SIG-M5 (cell line): ENCODE results near the gene PRUNE1.

ENCODE experiments used
- DNase-seq: peaks from one replicate; lab custom pipeline; 2025; lab: John Stamatoyannopoulos, UW

The PRUNE1 gene

DNA sequence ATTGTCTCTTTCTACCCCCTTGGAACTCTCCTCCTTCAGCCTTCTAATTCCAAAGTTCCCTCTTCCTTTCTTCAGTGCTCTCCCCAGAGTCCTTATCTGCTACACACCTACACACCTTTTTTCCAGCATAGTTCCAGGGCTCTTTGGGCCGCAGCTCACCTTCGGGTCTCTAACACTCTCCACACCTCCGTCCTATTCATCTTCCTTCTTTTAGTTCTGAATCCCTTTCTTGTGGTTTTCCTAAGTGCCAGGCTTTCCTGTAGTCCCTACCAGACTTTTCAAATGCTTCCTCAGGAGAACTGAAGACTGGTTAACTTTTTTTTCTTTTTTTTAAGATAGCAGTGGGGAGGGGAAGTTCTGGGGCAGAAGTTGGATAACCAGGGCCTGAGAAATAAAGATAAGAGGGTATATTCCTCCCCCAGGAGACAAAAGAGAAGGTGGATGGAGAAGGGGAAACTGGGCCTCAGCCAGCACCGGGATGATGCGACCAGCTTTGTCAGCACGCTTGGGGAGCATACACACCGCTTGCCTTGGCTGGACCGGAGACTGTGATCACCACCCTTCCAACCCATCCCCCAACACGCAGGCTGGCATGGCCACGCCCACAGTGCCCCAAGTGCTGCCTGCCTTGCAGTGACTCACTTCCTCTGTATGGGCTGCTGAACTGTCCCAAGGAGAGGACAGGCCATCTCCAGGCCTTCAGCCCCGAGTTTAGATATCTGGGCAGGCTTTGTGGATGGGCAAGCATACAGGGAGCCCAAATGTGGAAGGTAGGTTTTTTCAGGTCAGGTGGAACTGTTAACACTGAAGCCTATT lies 31.2 kb upstream of the PRUNE1 start:
- DNase-seq: no peak

DNA sequence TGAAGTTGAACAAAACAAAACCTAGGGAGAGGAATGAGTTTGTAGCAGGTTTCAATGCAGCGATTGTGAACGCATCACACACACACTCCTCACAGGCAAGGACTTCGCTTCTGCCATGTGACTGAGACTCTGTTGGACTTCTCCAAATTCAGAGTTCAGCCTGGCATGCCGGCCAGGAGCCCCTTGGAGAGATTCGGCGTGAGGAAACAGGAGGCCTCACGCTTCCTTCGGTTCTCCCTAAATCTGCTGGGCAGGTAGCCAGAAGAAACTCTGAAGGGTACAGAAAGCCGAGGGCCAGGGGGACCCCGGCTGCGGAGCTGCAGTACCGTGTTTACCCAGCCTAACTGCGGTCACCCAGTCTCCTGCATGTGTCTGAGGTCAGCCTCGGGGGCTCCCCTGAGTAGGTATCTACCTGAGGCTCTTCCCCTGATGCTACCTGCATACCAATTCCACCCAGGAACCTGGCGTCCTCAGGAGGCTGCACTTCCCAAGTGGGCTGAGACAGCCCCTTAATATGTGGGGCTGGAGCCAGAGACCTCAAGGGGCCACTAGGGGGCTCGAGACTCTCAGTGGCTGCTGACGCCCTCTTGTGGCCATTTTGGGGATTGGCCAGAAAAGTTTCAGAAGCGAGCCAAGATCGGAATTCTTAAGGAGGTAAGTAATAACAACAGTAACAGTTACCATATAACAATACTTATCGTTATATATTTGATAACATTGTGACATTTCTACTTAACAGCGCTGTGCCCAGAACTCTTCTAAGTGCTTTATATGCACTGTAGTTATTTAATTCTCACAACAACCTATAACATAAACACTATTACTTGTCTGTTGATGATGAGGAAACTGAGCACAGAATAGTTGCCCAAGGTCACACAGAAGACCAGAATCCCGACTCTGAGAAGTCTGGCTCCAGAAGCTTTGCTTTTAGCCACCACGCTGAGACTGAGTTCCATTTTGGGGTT lies 28.9 kb upstream of the PRUNE1 start:
- DNase-seq: peak; percentile 67

DNA sequence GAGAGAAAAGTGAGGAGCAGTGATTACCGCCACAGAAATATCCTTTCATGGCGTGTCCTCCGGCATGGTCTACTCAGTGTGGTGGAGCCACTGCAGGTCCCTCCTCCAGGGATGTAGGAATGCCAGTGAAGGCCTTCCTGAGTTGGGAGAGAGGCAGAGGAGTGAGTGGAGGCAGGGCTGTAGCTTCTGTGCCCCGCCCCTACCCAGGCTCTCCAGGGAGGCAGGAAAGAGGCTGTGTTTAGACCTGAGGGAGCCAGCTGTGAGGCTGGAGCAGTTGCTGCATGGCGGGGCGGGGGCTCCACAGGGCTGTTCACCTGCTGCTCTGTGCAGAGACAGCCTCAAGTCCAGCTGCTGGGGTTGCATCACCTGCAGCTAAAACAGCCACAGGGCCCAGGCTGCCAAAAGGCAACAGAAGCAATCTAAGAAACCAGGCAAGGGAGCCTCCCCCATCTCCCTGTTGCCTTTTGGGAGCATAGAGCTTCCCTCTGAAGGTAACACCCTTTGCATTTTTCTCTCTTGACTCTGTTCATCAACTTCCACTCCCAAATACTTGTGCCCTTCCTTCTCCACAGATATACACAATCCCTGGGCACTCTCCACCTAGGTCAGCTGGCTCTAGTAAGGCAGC lies 27.0 kb upstream of the PRUNE1 start:
- no peak for DNase-seq

DNA sequence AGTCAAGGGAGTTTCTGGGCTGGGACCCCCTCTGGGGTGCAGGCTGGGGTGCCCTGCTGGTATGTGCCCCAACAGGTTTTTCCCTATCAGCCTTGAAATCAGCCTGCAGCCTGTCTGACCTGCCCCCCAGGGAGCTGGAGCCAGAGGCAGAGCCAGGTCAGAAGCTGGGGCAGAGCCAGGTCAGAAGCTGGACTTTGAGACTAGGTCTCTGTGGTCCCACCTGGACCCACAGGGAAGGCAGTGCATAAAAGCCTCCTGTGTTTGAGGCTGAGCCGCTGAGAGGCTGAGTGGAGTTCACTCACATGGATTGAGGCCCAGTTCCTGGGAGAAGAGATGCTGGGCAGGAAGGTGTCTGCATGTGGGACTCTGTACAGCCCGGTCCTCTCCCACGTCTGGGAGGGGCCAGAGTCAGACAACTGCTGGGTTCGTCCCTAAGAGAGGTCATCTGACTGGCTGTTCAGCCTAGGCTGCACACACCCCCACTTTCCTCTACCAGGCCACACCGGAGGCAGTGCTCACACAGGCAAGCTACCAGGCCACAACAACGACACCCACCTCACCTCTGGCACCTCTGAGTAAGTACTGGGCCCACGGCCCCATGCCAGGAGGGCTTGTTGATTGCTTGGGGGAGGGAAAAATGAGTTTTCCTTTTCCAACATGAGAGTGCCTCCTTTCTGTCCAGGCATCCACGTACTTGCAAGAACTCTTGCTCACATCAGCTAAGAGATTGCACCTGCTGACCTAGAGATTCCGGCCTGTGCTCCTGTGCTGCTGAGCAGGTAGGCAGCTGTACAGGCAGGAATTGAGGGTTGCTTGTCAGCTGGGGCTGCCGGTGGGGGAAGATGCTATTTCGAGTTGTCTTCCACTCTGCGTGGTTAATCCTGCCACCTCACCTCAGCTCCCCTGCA lies 26.2 kb upstream of the PRUNE1 start, which contains the start of gene ANXA9:
Gene ANXA9, plus strand, starts transcription at position 488 of the 908 bp plus-strand sequence. CDS start 814 bp downstream, outside the sequence.
- no peak for DNase-seq

DNA sequence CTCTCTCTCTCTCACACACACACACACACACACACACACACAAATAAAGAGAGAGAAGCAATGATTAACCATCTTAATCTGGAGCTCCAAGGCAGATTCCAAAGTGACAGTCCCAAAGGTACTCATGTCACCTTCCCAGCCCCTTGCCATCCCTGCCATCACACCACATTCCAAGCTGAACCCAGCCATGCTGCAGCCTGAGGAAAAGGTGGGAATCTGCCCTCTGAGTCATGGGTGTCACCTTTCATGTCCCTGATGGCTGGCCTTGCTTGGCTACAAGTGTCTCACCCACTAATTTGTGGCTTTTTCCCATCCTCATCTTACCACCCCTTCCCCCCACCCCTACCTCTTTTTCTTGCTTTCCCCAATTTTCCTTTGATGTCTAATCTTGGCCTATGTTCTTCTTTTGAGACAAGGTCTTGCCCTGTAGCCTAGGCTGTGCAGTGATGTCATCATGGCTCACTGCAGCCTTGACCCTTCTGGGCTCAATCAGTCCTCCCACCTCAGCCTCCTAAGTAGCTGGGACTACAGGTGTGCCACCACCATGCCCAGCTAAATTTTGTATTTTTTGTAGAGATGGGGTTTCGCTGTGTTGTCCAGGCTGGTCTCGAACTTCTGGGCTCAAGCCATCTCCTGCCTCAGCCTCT lies 22.9 kb upstream of the PRUNE1 start:
- DNase-seq: no peak

DNA sequence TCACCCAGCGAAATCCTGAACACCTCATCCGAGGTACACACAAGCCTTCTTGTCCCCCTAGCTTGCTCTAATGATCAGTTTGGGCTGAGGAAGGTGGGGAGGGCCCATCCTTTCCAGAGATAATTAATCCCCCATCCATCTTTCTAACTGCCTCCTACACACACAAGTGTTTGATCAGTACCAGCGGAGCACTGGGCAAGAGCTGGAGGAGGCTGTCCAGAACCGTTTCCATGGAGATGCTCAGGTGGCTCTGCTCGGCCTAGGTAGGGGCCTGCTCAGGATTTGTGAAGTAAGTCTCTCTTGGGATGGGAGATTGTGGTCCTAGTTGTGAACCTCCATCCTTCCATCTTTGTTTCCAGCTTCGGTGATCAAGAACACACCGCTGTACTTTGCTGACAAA lies 20.3 kb upstream of the PRUNE1 start:
- DNase-seq: no peak

DNA sequence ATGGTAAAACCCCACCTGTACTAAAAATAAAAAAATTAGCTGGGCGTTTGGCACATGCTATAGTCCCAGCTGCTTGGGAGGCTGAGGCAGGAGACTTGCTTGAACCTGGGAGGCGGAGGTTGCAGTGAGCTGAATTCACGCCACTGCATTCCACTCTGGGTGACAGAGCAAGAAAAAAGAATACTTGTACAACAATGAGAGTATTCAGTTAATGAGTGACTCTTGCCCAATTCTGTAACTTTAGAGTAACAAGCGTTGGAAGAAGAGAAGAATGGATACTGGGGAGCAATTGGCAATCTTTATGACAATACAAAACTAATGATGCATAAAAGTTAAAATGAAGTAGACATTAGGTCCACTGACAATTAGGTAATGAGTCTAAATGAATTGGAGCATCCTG lies 15.6 kb upstream of the PRUNE1 start:
- no peak for DNase-seq

DNA sequence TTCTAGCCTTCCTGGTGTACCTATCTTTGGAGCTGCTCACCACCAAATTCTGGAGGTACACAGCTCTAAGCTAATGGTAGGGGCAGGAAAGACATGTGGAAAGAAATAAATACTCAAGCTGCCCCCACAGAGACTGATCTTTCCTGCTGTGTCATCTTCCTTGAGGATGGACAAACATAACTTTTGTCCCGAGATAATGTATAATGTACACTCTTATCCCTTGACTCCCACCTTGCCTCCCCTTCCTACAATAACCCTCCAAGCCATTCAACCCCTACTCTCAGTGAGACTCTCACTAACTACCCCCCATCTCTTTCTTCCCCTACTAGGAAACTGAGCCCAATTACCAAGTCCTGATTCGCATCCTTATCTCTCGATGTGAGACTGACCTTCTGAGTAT lies 14.0 kb upstream of the PRUNE1 start:
- no peak for DNase-seq

DNA sequence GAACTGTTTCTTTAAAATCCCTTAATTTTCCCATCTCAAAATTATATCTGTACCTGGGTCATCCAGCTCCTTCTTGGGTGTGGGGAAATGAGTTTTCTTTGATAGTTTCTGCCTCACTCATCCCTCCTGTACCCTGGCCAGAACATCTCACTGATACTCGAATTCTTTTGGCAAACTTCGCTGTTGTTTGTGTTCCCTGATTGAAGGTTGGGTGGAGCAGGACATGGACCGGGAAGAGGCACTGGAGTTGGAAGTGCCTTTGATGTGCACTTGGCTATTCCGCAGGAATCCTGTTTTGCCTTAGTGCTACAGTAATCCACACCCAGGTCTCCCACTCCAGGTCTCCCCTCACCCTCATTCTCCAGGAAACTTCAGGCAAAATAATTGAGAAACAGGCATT lies 12.8 kb upstream of the PRUNE1 start:
- no peak for DNase-seq

DNA sequence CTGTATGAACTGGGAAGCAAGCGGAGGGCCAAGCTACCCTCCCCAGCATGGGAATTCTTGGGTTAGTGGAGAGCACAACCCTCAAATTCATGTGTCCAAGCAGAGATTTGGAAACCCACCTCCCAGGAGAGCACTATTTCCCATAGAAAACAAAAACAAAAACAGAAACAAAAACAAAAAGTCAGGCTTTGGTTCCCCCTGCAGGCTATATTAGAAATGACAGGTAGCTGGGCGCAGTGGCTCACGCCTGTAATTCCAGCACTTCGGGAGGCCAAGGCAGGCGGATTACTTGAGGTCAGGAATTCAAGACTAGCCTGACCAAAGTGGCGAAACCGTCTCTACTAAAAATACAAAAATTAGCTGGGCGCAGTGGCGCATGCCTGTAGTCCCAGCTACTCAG lies 12.4 kb upstream of the PRUNE1 start:
- no peak for DNase-seq

DNA sequence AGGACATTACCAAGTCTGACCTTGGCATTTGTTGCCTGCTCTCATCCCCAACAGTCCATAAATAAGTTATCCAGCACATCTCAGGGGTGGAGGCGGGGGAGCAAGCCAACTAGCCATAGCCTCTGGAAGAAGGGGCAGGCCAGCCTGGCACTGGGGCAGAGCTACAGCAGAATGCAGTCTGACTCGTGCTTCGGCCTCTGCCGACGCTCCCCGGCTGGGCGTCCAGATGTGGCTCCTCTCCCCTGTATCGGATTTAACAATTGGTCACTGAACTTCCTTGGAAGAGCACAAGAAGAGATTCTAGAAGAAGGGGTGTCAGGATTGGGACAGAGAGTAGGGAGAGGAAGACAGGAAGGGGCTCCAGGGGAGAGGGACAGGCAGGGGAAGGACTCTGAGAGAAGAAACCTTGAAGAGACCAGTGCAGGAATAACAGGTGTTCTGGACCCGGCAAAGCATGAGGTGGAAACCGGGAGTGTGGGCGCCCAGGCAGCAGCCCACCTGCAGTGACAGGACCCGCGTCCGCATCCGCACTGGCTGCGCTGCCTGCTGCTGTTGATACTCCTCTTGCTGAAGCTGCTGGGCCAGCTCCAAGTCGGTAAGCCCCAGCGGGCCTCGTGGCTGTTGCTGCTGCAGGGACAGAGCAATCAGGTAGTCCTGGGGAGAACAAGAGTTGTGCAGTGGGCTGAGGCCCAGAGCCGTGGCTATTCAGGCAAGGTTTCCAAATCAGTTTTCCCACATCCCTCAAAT lies 10.9 kb upstream of the PRUNE1 start:
- no peak for DNase-seq

DNA sequence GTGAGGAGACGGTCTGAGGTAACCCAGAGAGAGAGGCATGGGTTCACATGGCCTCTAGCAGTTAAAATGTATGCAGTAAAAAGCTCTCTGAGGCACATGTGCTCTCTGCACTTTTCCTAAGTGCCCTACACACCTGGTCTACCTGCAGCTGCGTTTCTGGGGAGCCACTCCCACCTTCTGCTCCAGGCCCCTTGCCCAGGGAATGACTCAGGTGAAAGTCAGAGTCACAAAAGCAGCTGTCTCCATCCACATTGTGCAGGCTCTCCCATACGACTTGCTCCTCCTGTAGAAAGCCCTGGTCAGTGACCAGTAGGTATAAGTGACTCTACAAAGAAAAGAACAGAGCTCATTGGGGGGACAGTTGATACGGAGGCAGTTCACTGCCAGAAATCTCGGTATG lies 10.3 kb upstream of the PRUNE1 start:
- no peak for DNase-seq

DNA sequence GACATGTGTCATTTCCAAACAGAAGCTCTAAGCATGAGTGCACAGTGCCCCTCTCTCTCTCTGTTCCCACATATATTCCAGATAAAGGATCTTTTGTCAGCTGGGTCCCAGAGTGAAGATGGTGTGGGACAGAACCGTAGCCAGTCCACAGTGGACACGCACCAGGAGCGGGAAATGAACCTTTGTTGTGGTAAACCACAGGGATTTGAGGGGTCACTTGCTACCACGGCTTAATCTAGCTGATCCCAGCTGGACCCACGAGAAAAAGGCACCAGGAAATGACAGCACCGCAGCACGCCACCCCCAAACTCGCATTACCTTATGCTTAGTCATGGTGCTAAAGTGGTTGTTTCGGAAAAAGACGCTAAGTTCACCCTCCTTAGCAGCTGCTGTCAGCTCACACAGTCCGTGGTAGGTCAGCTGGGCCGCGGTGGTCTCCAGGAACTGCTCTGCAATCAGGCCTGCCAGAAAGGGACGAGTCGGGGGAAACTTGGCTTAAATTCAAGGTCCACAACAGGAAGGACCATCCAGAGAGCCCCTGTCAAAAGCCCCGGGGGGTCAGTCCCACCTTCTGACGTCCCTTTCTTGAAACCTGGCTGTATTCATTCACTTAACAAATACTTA lies 9.1 kb upstream of the PRUNE1 start:
- no peak for DNase-seq

DNA sequence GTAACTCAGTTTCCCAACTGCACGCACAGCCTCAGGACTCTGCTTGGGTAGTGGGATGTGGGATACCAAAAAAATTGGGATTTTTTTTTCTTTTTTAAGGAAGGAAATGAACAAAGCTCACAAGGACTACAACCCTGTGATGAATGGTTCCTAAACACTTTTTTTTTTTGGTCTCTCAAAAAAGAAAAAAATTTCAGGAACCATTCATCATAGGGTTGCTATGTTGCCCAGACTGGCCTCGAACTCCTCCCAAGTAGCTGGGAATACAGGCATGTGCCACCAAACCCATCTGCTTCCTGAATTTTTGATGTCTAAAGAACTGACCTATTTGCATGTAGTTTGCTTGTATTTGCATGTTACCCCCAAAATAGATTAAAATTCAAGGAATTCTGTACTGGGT lies 8.3 kb upstream of the PRUNE1 start:
- DNase-seq: no peak

DNA sequence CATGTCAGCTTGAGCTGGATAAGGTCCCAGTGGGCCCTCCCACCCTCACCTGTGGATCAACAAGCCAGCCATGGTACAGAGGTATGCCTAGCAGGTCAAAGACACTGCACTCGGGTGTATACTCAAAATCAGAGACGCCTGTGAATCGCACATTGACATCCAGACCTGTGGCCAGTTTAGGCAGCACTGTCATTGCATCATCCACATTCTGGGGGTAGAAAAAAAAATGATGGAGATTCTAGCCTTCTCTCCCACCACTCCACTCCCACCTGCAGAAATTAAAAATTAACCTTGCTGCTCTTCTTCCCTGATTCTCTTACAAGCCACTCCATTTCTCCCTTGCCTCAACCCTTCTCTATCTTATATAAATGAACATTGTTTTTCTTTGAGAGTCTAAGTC lies 7.8 kb upstream of the PRUNE1 start:
- no peak for DNase-seq

DNA sequence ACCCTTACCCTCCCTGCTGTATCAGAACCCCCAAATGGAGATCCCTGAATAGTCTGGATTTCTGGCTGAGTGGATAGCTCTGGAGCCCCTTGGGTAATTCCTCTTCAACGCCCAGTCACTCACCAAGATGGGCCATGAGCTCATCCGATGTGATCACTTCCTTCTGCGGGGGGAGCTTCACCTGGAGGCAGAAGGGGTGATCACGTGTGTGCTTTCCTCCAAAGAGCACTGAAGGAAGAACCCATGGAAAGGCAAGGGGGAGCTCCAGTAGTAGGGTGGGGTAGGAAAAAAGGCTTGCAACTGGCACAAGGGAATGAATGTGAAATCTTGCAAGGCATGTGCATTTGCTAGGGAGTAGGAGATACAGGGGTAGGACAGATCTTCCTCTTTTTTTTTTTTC lies 6.6 kb upstream of the PRUNE1 start:
- no peak for DNase-seq

DNA sequence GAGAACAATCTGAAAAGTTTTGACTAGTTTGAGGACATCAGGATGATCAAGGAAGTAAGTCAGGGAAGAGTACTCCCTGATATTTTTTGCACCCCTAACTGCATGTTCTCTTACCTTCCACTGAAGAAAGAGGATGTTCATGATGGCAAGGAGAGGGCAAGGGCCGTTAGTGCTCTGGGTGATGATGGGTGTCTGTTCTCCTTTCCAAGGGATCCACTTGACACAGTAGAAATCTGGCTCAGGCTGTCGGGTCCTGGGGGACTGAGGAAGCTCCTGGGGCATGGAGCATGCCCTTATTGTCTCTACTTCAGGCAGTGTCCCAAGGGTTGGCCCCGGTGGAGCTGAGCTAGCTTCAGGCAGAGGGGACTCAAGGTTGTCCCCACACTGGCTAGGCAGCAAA lies 6.2 kb upstream of the PRUNE1 start:
- DNase-seq: no peak

DNA sequence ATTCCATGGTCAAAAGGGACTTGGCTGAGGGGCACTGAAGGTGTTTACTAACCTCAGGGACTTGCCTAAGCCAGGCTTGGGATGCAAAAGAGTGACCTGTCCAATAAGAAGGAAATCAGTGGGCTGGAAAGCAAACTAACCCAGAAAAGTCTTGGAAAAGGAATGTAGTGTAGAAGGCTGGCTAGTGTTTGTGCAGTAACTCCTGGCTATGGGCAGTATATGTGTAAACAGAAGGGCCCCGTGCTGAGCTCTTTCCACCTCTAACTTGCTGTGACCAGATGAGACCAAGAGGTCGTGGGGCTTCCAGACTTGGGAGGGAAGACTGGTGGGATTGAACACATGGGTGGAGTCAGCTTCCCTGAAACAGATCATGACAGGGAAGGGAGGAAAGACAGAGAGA lies 5.6 kb upstream of the PRUNE1 start:
- no peak for DNase-seq

DNA sequence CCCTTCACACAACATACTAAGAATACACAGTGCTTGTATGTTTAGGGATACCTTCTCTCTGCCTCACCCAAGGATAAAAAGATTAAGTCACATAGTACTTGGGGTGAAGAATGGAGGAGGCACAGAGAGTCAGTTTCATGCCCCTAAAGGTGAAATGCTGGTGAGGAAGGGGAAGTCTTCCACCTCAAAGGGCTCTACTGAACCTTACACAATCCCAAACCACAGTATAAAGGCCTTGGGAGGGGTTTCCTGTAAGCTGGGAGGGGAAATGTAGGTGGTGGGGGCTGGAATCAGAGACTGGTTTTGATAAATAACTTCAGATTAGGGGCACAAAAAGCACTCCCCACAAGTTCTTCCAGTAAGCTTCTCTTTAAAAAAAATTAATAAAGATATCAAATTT lies 5.1 kb upstream of the PRUNE1 start:
- DNase-seq: no peak
